HG03558 (cell line): ENCODE measurements around the gene ATG10.
"Not testable (repeated sequence)": the region's sequence is repeated elsewhere in the genome, so short reads cannot be mapped to it uniquely, and the experiment has no call there.

Experiments used
- ATAC-seq: cut with Tn5 transposase; IDR thresholded peaks from one replicate; pipeline ENCODE4 v1.9.1; 2021; ENCODE audit warnings: moderate number of reproducible peaks; ENCODE audit not compliant: unreplicated experiment; ENCODE audit errors: extremely low read depth

Gene ATG10

DNA sequence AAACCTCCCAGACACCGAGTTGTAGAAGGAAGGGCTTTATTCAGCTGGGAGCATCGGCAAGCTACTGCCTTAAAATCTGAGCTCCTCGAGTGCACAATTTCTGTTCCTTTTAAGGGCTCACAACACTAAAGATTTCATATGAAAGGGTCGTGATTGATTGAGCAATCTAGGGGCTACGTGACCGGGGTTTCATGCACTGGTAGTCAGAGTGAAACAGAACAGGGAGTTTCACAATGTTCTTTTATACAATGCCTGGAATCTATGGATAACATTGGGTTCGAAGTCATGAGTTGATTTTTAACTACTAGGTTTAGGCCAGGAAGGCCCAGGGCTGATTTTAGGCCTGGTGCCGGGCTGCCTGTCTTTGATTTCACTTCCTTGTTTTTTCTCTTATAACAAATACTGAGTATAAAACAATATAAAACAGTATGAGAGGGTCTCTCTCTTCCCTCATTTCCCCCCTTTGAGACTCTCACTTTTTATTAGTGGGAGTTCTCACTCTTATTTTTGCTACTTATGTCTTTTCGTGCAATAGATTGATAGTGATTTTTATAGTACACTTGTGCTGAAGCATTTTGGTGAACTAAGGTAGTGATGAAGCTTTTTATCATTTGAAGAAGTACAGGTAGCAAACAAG is 295.6 kb downstream of the ATG10 start:
- ATAC-seq, result not testable (repeated sequence)

DNA sequence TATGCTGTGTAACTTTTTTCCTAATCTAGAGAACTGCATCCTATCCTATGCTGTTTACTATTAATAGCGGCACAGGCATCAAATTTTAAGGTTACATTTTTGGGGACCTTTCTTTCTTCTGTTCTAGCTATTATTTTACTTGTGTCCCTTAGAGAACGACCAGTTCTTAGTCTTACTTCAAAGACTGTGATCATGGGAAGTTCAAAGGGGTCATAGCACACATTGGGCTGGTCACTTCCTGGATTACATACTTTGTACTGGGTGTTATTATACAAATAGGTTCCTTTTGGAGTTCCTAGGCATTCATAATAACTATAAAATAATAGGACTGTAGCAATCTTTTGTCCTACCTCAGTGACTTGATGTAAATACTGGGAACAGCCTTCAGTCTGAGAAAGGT is 297.5 kb downstream of the ATG10 start:
- ATAC-seq, result not testable (repeated sequence)

GRCh38 chr5:82272571-82273356 is 300.9 kb downstream of the ATG10 start:
- not testable (repeated sequence) for ATAC-seq

DNA sequence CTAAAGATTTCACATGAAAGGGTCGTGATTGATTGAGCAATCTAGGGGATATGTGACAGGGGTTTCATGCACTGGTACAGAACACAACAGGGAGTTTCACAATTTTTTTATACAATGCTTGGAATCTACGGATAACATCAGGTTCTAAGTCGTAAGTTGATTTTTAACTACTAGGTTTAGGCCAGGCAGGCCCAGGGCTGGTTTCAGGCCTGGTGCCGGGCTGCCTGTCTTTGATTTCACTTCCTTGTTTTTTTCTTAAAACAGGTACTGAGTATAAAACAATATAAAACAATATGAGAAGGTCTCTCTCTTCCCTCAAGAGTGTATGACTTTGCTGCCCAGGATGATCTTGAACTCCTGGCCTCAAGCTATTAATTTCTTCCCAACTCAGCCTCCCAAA is 301.6 kb downstream of the ATG10 start:
- not testable (repeated sequence) for ATAC-seq

DNA sequence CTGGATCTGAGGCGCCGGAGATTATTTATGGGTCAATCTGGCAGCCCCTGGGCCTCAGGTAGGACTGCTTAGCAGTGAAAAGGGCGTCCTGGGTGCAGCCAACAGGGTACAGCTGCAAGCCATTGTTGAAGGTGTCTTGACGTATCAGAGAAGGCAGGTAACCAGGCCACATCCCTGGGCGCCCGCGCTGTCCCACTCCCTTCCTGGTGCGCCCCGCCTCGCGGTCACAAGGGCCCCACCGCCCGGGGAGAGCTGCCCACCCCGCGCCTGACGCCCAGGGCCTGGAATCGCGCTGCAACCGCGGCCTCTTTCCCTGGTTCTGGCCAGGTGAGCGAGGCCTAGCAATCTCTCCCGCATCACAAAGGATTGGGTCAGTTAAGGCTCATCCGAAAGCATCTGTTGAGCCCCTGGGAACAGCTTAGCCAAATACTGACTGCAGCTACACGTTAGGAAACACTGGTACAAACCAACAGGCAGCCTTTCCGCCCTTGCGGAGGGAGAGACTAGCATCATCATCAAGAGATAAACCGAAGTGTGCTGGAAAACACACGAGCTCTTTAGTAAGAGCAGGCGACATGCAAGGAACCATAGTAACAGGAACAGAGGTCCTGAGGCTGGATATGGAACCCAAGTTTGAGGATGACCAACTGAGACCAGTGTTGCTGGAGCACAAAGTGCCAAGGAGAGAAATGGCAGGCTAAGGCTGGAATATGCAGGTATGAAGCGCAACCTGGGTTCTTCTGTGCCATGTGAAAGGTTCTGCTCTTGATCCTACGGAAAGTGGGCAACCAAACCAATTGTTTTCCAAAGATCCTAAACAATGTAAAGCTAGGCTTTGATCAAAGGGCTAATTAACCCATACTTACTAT is 302.8 kb downstream of the ATG10 start:
- no peak for ATAC-seq

GRCh38 chr5:82275216-82275664 is 303.4 kb downstream of the ATG10 start:
- no peak for ATAC-seq

- ATAC-seq, result no peak
These were observed 305.2 kb downstream of the ATG10 start for GRCh38 chr5:82276800-82277612.

- no peak for ATAC-seq
These were observed 305.8 kb downstream of the ATG10 start for GRCh38 chr5:82277613-82277986.

DNA sequence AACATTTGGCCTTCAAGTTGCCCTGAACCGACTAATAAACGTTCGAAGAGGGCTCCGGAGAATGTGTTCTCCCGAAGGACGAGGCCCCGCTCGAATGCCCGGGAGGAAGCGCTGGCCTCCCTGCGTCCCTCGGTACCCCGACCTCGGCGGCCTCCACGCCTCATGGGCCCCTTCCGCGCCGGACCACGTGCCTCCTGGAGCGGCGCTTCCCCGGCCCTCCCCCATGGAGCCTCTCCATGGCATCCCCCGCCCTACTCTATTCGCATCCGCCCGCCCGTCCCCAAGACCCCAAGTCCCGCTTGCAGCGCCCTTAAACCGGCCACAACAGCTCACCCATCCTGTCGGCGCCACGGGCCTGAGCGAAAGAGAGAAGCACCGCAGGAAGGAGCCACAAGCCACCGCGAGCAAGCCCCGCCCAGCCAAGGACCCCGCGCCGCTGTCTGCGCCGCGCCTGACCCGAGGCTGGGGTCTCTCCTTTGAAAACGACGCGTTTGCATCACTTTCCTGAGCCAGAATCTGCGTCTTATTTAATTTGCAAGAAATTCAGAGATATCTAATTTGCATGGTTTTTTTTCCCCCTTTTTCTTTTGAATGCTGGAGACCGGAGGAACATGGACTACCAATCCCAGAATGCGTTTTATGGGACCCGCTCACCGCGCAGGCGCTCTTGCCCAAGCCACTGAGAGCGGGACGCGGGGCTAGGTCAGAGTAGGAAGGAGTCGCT is 306.3 kb downstream of the ATG10 start, which contains the start of gene RPS23:
Gene RPS23 (minus strand): TSS at position 368 of the 724 bp plus-strand sequence. CDS start 31 bp downstream, at position 337.
- ATAC-seq, result peak; percentile 85

- ATAC-seq, result no peak
These were observed 307.0 kb downstream of the ATG10 start for GRCh38 chr5:82278711-82279370.

DNA sequence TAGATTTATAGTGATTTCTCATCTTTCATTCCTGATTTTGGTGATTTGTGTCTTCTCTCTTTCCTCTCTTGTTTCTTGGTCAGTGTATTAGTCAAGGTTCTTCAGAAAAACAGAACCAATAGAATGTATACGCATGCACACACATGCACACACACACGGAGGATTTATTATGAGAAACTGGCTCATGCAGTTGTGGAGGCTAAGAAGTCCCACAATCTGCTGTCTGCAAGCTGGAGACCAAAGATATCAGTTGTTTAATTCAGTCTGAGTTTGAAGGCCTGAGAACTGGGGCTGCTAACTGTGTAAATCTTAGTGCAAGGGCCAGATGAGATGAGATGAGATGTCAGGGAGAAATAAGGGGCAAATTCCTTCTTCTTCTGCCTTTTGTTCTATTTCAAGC is 312.1 kb downstream of the ATG10 start:
- no peak for ATAC-seq

- ATAC-seq, result no peak
These were observed 313.4 kb downstream of the ATG10 start for GRCh38 chr5:82285206-82285605.

- ATAC-seq, result no peak
These were observed 315.8 kb downstream of the ATG10 start for GRCh38 chr5:82287625-82288024.

- no peak for ATAC-seq
These were observed 318.2 kb downstream of the ATG10 start for GRCh38 chr5:82290005-82290404.

DNA sequence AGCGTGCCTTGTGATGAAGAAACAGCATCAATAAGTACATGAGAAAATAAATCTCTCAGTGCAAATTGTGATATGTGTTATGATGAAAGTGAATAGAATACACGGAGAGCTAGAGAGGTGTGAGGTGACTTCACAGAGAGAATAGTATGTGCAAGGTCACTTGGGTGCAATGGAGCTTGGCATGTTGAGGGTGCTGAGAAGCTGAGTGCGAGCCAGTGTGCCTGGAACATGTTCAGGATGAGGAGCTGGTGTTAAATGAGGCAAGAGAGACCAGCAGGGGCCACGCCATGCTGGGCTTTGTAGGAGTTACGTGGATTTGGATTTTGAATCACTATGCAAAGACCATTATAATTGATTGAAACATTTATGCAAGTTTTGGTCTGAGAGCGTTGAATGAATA is 319.1 kb downstream of the ATG10 start:
- ATAC-seq, result no peak

- ATAC-seq, result no peak
These were observed 319.6 kb downstream of the ATG10 start for GRCh38 chr5:82291420-82291819.

DNA sequence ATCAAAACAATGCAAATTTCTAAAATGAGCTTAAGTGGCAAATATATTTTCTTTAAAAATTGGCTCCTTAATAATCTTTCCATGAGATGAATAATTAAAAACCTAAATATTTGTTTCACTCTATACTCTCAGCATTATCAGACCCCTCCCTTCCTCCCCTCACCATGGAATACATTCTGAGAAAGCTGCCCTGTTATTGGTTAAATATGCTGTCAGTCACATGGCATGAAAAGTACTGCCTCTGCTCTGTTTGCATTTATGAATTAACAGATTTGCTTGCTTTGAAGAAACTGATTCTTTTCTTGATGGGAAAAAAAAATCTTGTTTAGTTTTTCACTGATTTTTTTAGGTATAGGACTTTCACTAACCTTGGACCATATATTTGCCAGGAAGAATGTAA is 323.3 kb downstream of the ATG10 start:
- no peak for ATAC-seq

GRCh38 chr5:82295959-82296531 is 324.2 kb downstream of the ATG10 start:
- no peak for ATAC-seq
